ENCODE results near the gene ACSL1.

The ACSL1 gene

DNA sequence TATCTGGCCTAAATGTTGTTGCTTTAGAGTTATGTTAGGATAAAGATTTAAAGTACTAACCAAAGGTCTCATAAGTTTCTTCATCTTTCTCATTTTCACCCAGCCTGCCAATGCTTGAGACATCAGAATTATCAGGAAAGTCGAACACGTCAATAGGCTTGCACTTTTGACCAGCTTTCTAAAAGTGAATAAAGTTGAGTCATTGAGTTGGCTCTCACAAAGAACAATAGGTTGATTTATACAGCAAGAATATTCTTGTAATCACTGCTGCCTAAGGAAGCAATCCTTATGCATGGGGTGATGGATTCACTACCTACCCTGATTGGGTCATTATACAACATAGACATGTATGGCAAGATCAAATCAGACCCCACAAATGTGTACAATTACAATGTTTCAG, 96.9 kb downstream of the ACSL1 start:
- no peak overlapping the region for H3K4me3 ChIP-seq (ENCODE audit: low read length)
- TF ChIP-seq, protein P1, sequence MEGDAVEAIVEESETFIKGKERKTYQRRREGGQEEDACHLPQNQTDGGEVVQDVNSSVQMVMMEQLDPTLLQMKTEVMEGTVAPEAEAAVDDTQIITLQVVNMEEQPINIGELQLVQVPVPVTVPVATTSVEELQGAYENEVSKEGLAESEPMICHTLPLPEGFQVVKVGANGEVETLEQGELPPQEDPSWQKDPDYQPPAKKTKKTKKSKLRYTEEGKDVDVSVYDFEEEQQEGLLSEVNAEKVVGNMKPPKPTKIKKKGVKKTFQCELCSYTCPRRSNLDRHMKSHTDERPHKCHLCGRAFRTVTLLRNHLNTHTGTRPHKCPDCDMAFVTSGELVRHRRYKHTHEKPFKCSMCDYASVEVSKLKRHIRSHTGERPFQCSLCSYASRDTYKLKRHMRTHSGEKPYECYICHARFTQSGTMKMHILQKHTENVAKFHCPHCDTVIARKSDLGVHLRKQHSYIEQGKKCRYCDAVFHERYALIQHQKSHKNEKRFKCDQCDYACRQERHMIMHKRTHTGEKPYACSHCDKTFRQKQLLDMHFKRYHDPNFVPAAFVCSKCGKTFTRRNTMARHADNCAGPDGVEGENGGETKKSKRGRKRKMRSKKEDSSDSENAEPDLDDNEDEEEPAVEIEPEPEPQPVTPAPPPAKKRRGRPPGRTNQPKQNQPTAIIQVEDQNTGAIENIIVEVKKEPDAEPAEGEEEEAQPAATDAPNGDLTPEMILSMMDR (conservative IDR thresholded peaks at IDR 0.05; ENCODE audit: low read depth, low read length): no peak
- peak; percentile 66 for DNase-seq (ENCODE audit: low read depth)

DNA sequence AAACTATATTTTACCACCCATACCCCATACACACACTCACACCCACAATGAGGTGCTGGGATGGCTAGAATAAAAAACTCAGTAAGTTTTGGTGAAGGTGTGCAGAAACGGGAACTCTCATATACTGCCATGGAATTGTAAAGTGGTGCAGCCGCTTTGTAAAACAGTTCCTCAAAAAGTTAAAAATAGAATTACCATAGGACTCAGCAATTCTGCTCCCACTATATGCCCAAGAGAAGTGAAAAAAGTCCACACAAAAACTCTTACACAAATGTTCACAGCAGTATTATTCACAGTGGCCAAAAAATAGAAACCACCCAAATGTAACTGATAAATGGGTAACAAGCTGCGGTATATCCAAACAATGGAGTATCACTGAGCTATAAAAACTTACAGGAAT, 98.3 kb downstream of the ACSL1 start:
- TF ChIP-seq, protein P1 (conservative IDR thresholded peaks at IDR 0.05; ENCODE audit: low read depth, low read length): no peak
- H3K4me3 ChIP-seq (ENCODE audit: low read length): no peak overlapping the region
- DNase-seq (ENCODE audit: low read depth): no peak

DNA sequence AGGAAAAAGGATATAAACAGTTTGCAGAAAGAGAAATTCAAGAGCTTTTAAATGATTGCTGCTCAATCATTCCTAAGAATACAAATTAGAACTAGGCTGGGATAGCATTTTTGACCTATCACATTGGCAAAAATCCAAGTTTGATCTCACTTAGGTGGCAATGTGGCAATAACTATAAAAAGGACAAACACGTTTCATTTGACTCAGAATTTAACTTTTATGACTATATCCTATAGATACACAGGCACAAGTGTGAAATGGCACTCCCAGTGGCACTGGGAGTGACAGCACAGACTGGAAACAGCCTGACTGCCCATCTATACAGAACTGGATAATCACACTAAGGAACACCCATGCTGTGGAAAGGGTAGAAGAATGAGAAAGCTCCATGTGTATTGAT, 103.0 kb downstream of the ACSL1 start:
- no peak overlapping the region for H3K4me3 ChIP-seq (ENCODE audit: low read length)
- no peak for DNase-seq (ENCODE audit: low read depth)
- TF ChIP-seq, protein P1 (conservative IDR thresholded peaks at IDR 0.05; ENCODE audit: low read depth, low read length): peak; percentile 35

DNA sequence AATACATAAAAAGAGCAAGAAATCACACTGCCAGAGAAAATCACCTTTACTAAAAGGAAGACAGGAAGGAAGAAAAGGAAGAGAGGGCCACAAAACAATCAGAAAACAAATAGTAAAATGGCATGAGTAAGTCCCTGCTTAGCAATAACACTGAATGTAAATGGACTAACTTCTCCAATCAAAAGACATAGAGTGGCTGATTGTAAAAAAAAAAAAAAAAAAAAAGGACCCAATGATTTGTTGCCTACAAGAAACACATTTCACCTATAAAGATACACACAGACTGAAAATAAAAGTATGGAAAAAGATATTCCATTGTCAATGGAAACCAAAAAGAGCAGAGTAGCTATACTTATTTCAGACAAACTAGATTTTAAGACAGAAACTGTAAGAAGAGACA, 104.5 kb downstream of the ACSL1 start:
- TF ChIP-seq, protein P1 (conservative IDR thresholded peaks at IDR 0.05; ENCODE audit: low read depth, low read length): no peak
- H3K4me3 ChIP-seq (ENCODE audit: low read length): no peak overlapping the region
- DNase-seq (ENCODE audit: low read depth): no peak

DNA sequence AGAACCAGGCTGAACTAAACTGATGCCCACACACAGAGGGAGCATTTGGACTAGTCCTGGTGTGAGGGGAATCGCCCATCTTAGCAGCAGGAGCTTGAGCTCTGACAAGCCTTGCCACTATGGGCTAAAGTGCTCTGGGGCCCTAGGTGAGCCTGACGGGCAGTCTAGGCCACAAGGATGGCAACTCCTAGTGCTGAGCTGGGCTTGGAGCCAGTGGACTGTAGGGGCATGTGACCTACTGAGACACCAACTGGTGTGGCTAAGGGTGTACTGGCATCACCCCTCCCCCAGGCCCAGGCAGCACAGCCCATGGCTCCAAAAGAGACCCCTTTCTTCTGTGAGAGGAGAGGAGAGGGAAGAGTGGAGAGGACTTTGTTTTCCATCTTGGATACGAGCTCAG, 106.4 kb downstream of the ACSL1 start:
- no peak overlapping the region for H3K4me3 ChIP-seq (ENCODE audit: low read length)
- TF ChIP-seq, protein P1 (conservative IDR thresholded peaks at IDR 0.05; ENCODE audit: low read depth, low read length): no peak

DNA sequence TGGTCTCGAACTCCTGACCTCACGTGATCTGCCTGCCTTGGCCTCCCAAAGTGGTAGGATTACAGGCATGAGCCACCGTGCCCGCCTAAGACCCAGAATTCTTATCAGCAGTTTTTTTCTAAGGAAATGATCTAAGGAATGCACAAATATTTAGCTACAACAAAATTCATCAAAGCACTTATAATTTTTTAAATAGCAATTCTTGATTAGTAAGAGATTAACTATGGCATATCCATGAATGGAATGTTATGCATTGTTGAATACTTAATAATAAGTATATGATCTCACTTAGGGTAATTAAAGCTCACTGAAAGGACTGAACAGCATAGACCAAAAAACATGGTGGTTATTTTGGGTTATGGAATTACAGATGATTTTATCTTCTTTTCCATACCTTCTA, 110.2 kb downstream of the ACSL1 start:
- TF ChIP-seq, protein P1 (conservative IDR thresholded peaks at IDR 0.05; ENCODE audit: low read depth, low read length): no peak

More for the DNA sequence above, 106.4 kb downstream of the ACSL1 start:
- DNase-seq (ENCODE audit: low read depth): no peak

DNA sequence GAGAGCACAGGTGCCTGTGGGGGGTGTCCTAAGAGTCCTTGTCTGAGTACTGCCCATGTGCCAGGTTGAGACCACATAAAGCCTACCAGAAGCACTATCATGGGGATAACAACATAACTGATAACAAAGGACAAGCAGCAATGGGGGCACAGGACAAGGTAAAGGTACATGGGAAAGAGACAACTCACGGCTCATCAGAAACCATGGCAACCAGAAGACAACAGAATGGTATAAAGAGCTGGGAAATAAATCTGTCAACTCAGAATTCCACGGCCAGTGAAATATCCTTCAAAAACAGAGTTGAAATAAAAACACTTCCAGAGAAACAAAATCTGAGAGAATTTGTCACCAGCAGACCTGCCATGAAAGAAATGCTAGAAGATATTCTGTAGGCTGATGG, 111.9 kb downstream of the ACSL1 start:
- no peak for DNase-seq (ENCODE audit: low read depth)
- TF ChIP-seq, protein P1 (conservative IDR thresholded peaks at IDR 0.05; ENCODE audit: low read depth, low read length): no peak
- no peak overlapping the region for H3K4me3 ChIP-seq (ENCODE audit: low read length)

More for the DNA sequence above, 110.2 kb downstream of the ACSL1 start:
- H3K4me3 ChIP-seq (ENCODE audit: low read length): no peak overlapping the region
- peak; percentile 26 for DNase-seq (ENCODE audit: low read depth)
